OCI-LY7 (cell line): ENCODE data around the gene OR5M10. TPM values are rescaled to one million over a fixed set of nuclear protein-coding genes. Genes with fewer than 3 reads are reported as not detected.

Experiments
- Bru-seq: library from RNA; stranded (reverse); fragments of 400-500 nt; gene quantifications from one replicate; lab custom pipeline; 2021; lab: Mats Ljungman, UMichigan
- BruChase-seq, 2 experiments: library from RNA; stranded (reverse); fragments of 400-500 nt; gene quantifications; one replicate each; lab custom pipeline; 2021; lab: Mats Ljungman, UMichigan
- BruUV-seq: library from RNA; stranded (reverse); fragments of 400-500 nt; replicated peaks from 2 replicates; lab custom pipeline; 2021; lab: Mats Ljungman, UMichigan
- CTCF ChIA-PET: fragments of 300-600 bp; sonication (Branson Sonifier 250); formaldehyde crosslinking; loops from one replicate; lab custom pipeline; 2022; ENCODE audit warnings: antibody characterized with exemption; ENCODE audit not compliant: unreplicated experiment; lab: Charles Lee
- POLR2A ChIA-PET: fragments of 300-600 bp; sonication (Branson Sonifier 250); formaldehyde crosslinking; loops from one replicate; lab custom pipeline; 2022; ENCODE audit warnings: antibody characterized with exemption; lab: Charles Lee
- DNase-seq: peaks from one replicate; pipeline ENCODE4 v3.0.0-alpha.2; 2015; ENCODE audit warnings: low spot score
- H2AFZ ChIP-seq: fragments of 200-600 bp; sonication (generic), shearing (Covaris generic); 2 replicates; pipeline ENCODE4 v1.6.1; 2014; ENCODE audit warnings: mild to moderate bottlenecking, antibody characterized with exemption, low read length, moderate library complexity
- H3K27ac ChIP-seq: fragments of 200-600 bp; sonication (generic); 2 replicates; pipeline ENCODE4 v1.5.1; 2014; ENCODE audit warnings: mixed run types, low read depth, mild to moderate bottlenecking, moderate library complexity, low read length, inconsistent platforms; ENCODE audit not compliant: poor library complexity, severe bottlenecking
- H3K36me3 ChIP-seq: fragments of 200-600 bp; sonication (generic); 2 replicates; pipeline ENCODE4 v1.6.1; 2014; ENCODE audit warnings: mild to moderate bottlenecking, antibody characterized with exemption, low read length, moderate library complexity, mixed read lengths; ENCODE audit not compliant: insufficient read depth
- H3K4me1 ChIP-seq: fragments of 200-600 bp; sonication (generic); 2 replicates; pipeline ENCODE4 v1.5.1; 2014; ENCODE audit warnings: mild to moderate bottlenecking, low read length; ENCODE audit not compliant: insufficient read depth, poor library complexity, severe bottlenecking
- H3K4me2 ChIP-seq: fragments of 200-600 bp; sonication (generic); 2 replicates; pipeline ENCODE4 v1.6.1; 2014; ENCODE audit warnings: mild to moderate bottlenecking, low read length
- H3K4me3 ChIP-seq: fragments of 200-600 bp; sonication (generic); 2 replicates; pipeline ENCODE4 v1.5.1; 2014; ENCODE audit warnings: mild to moderate bottlenecking, low read depth, low read length; ENCODE audit not compliant: poor library complexity, severe bottlenecking
- H3K79me2 ChIP-seq: fragments of 200-600 bp; sonication (generic); 2 replicates; pipeline ENCODE4 v1.6.1; 2016; ENCODE audit warnings: low read depth, mild to moderate bottlenecking, low read length, moderate library complexity, mixed read lengths; ENCODE audit not compliant: insufficient read depth
- H3K9me2 ChIP-seq: fragments of 200-600 bp; sonication (generic); 2 replicates; pipeline ENCODE4 v1.6.1; 2016; ENCODE audit warnings: mild to moderate bottlenecking, low read length, mixed read lengths; ENCODE audit not compliant: insufficient read depth
- H3K9me3 ChIP-seq: fragments of 200-600 bp; sonication (generic); 2 replicates; pipeline ENCODE4 v1.6.1; 2014; ENCODE audit warnings: mild to moderate bottlenecking, mixed run types, low read length, mixed read lengths
- H4K20me1 ChIP-seq: fragments of 200-600 bp; sonication (generic); 2 replicates; pipeline ENCODE4 v1.6.1; 2014; ENCODE audit warnings: mild to moderate bottlenecking, antibody characterized with exemption, low read length, moderate library complexity, mixed read lengths; ENCODE audit not compliant: insufficient read depth
- CTCF ChIP-seq: fragments of 200-600 bp; sonication (generic); conservative IDR thresholded peaks from 2 replicates; pipeline ENCODE4 v1.5.1; 2014; ENCODE audit warnings: mild to moderate bottlenecking, antibody characterized with exemption, low read length, moderate library complexity, mixed read lengths
- EZH2phosphoT487 ChIP-seq: fragments of 200-600 bp; sonication (generic); IDR thresholded peaks from 2 replicates; pipeline ENCODE4 v1.6.1; 2018; ENCODE audit warnings: low read depth, borderline replicate concordance, mild to moderate bottlenecking, mixed run types, antibody characterized with exemption, low read length, moderate library complexity, mixed read lengths
- intact Hi-C: fragments of 100-400 bp; cut with micrococcal nuclease; formaldehyde crosslinking; loops from one replicate; pipeline ENCODE4 v1.10.0; 2022; ENCODE audit not compliant: unreplicated experiment
- long read RNA-seq: library from polyadenylated mRNA; stranded (forward); transcript quantifications from one replicate; pipeline ENCODE4 v2.0.0, GENCODE V29; 2022
- total RNA-seq, 2 experiments: library from RNA; depleted of rRNA in 1 of 2; stranded (reverse); fragments of >200 nt in 1 of 2; shearing (Covaris generic) in 1 of 2; gene quantifications; 2 replicates each; pipeline ENCODE4 v1.2.3, GENCODE V29; 2014 to 2022

Gene OR5M10
- total RNA-seq (2014; rRNA removed; shearing (Covaris generic)) = not detected in 2 replicates
- not detected in 2 replicates for total RNA-seq (2022)
- Bru-seq, nascent RNA = not detected
- not detected for BruChase-seq, experiment 1, labeled RNA remaining after a 6-hour chase
- BruChase-seq, experiment 2, labeled RNA remaining after a 2-hour chase = not detected
- long read RNA-seq = 0 reads

GRCh38 chr11:56577621-56578020, at the start of gene OR5M10:
Gene OR5M10 (minus strand): TSS chr11:56577721. CDS start chr11:56577721, 0 bp downstream.
- Histone ChIP-seq H3K36me3 (no peaks in the 10 kb centered on the region), H3K9me3 (no peaks in the 10 kb centered on the region), H3K4me1 (no peaks in the 10 kb centered on the region), H3K27ac (no peak within 1 kb of the TSS), H2AFZ (no peak within 1 kb of the TSS), H3K4me2 (no peak within 1 kb of the TSS), H3K4me3 (no peak within 1 kb of the TSS), H3K9me2 (no peaks in the 10 kb centered on the region), H4K20me1 (no peaks in the 10 kb centered on the region), H3K79me2 (no peaks in the 10 kb centered on the region)
- DNase-seq = no peak
- ChIA-PET CTCF (no interaction called here), POLR2A (no interaction called here)
- BruUV-seq = no TSS peak
- intact Hi-C loops = no loop called here
- TF ChIP-seq EZH2phosphoT487 (no peak), CTCF (no peak)

GRCh38 chr11:56625946-56626345, 48.4 kb upstream of the OR5M10 start:
- CTCF ChIA-PET = no interaction called here
- no peak overlapping the region for H2AFZ ChIP-seq
- H3K9me2 ChIP-seq = no peaks in the 10 kb centered on the region
- H3K27ac ChIP-seq = no peak overlapping the region
- no peak for TF ChIP-seq EZH2phosphoT487
- no peak for TF ChIP-seq CTCF
- no peaks in the 10 kb centered on the region for H3K4me1 ChIP-seq
- no peak overlapping the region for H3K4me2 ChIP-seq
- H3K36me3 ChIP-seq = no peaks in the 10 kb centered on the region
- DNase-seq = no peak
- no peaks in the 10 kb centered on the region for H3K9me3 ChIP-seq
- H3K4me3 ChIP-seq = no peak overlapping the region
- H4K20me1 ChIP-seq = no peaks in the 10 kb centered on the region
- no TSS peak for BruUV-seq
- no peaks in the 10 kb centered on the region for H3K79me2 ChIP-seq
- intact Hi-C loops = loop anchor here (10.0 kb wide), 1 partner anchor 159 kb away; no protein-coding TSS in a partner anchor
- POLR2A ChIA-PET = no interaction called here

GRCh38 chr11:56624661-56625110, 47.2 kb upstream of the OR5M10 start:
- Histone ChIP-seq H3K79me2 (no peaks in the 10 kb centered on the region), H3K4me1 (no peaks in the 10 kb centered on the region), H3K36me3 (no peaks in the 10 kb centered on the region), H4K20me1 (no peaks in the 10 kb centered on the region), H2AFZ (no peak overlapping the region), H3K9me3 (no peaks in the 10 kb centered on the region), H3K27ac (no peak overlapping the region), H3K9me2 (no peaks in the 10 kb centered on the region), H3K4me3 (no peak overlapping the region), H3K4me2 (no peak overlapping the region)
- intact Hi-C loops = loop anchor here (10.0 kb wide), 1 partner anchor 160 kb away; no protein-coding TSS in a partner anchor
- BruUV-seq = no TSS peak
- ChIA-PET CTCF (no interaction called here), POLR2A (no interaction called here)
- TF ChIP-seq EZH2phosphoT487 = no peak
- peak; percentile 74 for TF ChIP-seq CTCF
- DNase-seq = peak; percentile 11
